ENCODE results near the gene PDE1A. TPM values are rescaled to one million over a fixed set of nuclear protein-coding genes. Genes with fewer than 3 reads are reported as not detected.

Gene PDE1A
- total RNA-seq, 1 experiment from 2014 or later = not detected

DNA sequence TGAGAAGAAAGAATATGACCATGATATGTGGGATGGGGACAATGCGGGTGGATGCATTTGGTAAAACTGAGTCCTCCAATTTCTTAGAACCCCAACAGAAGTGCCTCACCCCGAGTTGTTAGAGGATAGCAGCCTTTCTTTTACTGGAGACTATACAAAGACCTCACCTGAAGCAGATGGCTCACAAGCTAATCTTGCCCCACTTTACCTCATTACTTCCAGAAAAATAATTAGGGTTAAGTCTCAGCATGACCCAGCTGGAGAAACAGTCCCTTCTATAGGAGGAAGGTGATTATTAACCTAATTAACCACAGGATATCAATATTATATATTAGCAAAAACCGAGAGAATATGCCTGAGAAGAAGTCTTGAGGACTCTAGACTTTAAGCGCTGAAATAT, 128.4 kb downstream of the PDE1A start:
- no peak for ATAC-seq

DNA sequence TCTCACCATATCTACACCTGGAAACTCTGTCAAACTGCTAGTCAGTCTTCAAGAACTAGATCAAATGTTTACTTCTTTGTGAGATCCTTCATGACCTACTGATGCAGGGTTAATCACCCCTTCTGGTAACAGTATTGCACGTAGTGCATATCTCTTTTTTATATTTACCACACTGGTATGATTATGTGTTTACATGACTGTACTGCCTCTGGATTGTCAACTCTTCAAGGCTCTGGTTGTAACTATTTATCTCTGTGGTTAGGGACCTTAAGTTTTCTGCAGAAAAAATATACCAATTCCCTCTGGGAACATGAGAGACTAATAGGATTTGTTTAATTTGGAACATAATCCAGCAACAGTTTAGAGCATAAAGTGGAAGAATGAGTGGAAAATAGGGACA, 135.5 kb downstream of the PDE1A start:
- H3K9me3 ChIP-seq (ENCODE audit: low read length) = no peaks in the 10 kb centered on the region
- no peaks in the 10 kb centered on the region for H3K79me2 ChIP-seq (ENCODE audit: low read length)
- H3K9ac ChIP-seq (ENCODE audit: low read length) = no peak overlapping the region
- no peak overlapping the region for H2AFZ ChIP-seq (ENCODE audit: low read length)
- ChIA-PET POLR2A (ENCODE audit: unreplicated experiment) (no interaction called here), CTCF (no interaction called here)
- H3K27ac ChIP-seq (ENCODE audit: low read length) = no peak overlapping the region
- H3K36me3 ChIP-seq (ENCODE audit: low read depth, low read length) = no peaks in the 10 kb centered on the region
- H3K4me2 ChIP-seq (ENCODE audit: low read length) = no peak overlapping the region
- H3K27me3 ChIP-seq (ENCODE audit: low read length) = no peaks in the 10 kb centered on the region
- DNase-seq = no peak
- H3F3A ChIP-seq (ENCODE audit: low read length, unreplicated experiment) = no peaks in the 10 kb centered on the region
- intact Hi-C loops (cut with micrococcal nuclease) = no loop called here
- no TSS peak for BruUV-seq (replicated peaks)
- no peaks in the 10 kb centered on the region for H3K9me2 ChIP-seq (replicated peaks; ENCODE audit: low read length)
- H3K4me3 ChIP-seq (ENCODE audit: low read length) = no peak overlapping the region
- TF ChIP-seq CTCF (conservative IDR thresholded peaks at IDR 0.05; ENCODE audit: low read depth, low read length) (no peak), EZH2 (IDR thresholded peaks at IDR 0.05; ENCODE audit: low read length, unreplicated experiment) (no peak), EZH2phosphoT487 (IDR thresholded peaks at IDR 0.05; ENCODE audit: borderline replicate concordance, low read length) (no peak)
- H3K4me1 ChIP-seq (ENCODE audit: insufficient read depth, low read length) = no peaks in the 10 kb centered on the region
- ATAC-seq = no peak
- H4K20me1 ChIP-seq (ENCODE audit: low read length) = no peaks in the 10 kb centered on the region

More for the DNA sequence above, 128.4 kb downstream of the PDE1A start:
- peaks cover 11% of the 10 kb centered on the region for H3K4me1 ChIP-seq (ENCODE audit: insufficient read depth, low read length)
- H3K9me3 ChIP-seq (ENCODE audit: low read length) = no peaks in the 10 kb centered on the region
- no peak for DNase-seq
- no TSS peak for BruUV-seq (replicated peaks)
- TF ChIP-seq CTCF (conservative IDR thresholded peaks at IDR 0.05; ENCODE audit: low read depth, low read length) (no peak), EZH2phosphoT487 (IDR thresholded peaks at IDR 0.05; ENCODE audit: borderline replicate concordance, low read length) (no peak), EZH2 (IDR thresholded peaks at IDR 0.05; ENCODE audit: low read length, unreplicated experiment) (no peak)
- H3K9ac ChIP-seq (ENCODE audit: low read length) = no peak overlapping the region
- H3K4me3 ChIP-seq (ENCODE audit: low read length) = no peak overlapping the region
- H3K36me3 ChIP-seq (ENCODE audit: low read depth, low read length) = no peaks in the 10 kb centered on the region
- no peaks in the 10 kb centered on the region for H3K79me2 ChIP-seq (ENCODE audit: low read length)
- ChIA-PET POLR2A (ENCODE audit: unreplicated experiment) (no interaction called here), CTCF (no interaction called here)
- H2AFZ ChIP-seq (ENCODE audit: low read length) = no peak overlapping the region
- H3K9me2 ChIP-seq (replicated peaks; ENCODE audit: low read length) = no peaks in the 10 kb centered on the region
- no peaks in the 10 kb centered on the region for H3K27me3 ChIP-seq (ENCODE audit: low read length)
- intact Hi-C loops (cut with micrococcal nuclease) = no loop called here
- no peaks in the 10 kb centered on the region for H3F3A ChIP-seq (ENCODE audit: low read length, unreplicated experiment)
- H3K27ac ChIP-seq (ENCODE audit: low read length) = no peak overlapping the region
- H4K20me1 ChIP-seq (ENCODE audit: low read length) = no peaks in the 10 kb centered on the region
- H3K4me2 ChIP-seq (ENCODE audit: low read length) = no peak overlapping the region

- Histone ChIP-seq H3K4me3 (ENCODE audit: low read length) (no peak overlapping the region), H3K9me3 (ENCODE audit: low read length) (no peaks in the 10 kb centered on the region), H3F3A (ENCODE audit: low read length, unreplicated experiment) (no peaks in the 10 kb centered on the region), H3K27ac (ENCODE audit: low read length) (no peak overlapping the region), H3K79me2 (ENCODE audit: low read length) (no peaks in the 10 kb centered on the region), H3K9ac (ENCODE audit: low read length) (no peak overlapping the region), H3K27me3 (ENCODE audit: low read length) (no peaks in the 10 kb centered on the region), H3K4me2 (ENCODE audit: low read length) (no peak overlapping the region), H4K20me1 (ENCODE audit: low read length) (no peaks in the 10 kb centered on the region), H3K36me3 (ENCODE audit: low read depth, low read length) (no peaks in the 10 kb centered on the region), H2AFZ (ENCODE audit: low read length) (no peak overlapping the region), H3K4me1 (ENCODE audit: insufficient read depth, low read length) (no peaks in the 10 kb centered on the region), H3K9me2 (replicated peaks; ENCODE audit: low read length) (no peaks in the 10 kb centered on the region)
- no peak for DNase-seq
- no TSS peak for BruUV-seq (replicated peaks)
- ATAC-seq = no peak; the same call in 1 of the 2 replicates
- intact Hi-C loops (cut with micrococcal nuclease) = no loop called here
- TF ChIP-seq CTCF (conservative IDR thresholded peaks at IDR 0.05; ENCODE audit: low read depth, low read length) (no peak), EZH2 (IDR thresholded peaks at IDR 0.05; ENCODE audit: low read length, unreplicated experiment) (no peak), EZH2phosphoT487 (IDR thresholded peaks at IDR 0.05; ENCODE audit: borderline replicate concordance, low read length) (no peak)
- ChIA-PET POLR2A (ENCODE audit: unreplicated experiment) (interaction anchor here (0.7 kb wide), 1 partner anchor 95 kb away, joined by 8 read pairs; no protein-coding TSS in a partner anchor), CTCF (no interaction called here)
Measured at GRCh38 chr2:182283512-182283911, 143.3 kb downstream of the PDE1A start.

Data from PC-3 (cell line).